CD4-positive, alpha-beta T cell treated with Interleukin-17A for 1 hour (primary cell): ENCODE data around the gene DDX56.

Source experiments
- DNase-seq: peaks from one replicate; pipeline ENCODE4 v3.0.0-alpha.2; 2020

Gene DDX56

GRCh38 chr7:44534087-44534486 is 39.6 kb downstream of the DDX56 start:
- DNase-seq: no peak

GRCh38 chr7:44533301-44534055 is 40.2 kb downstream of the DDX56 start:
- DNase-seq: no peak

- DNase-seq: no peak
These were observed 42.0 kb downstream of the DDX56 start for GRCh38 chr7:44531421-44532380.

GRCh38 chr7:44530990-44531389 is 42.7 kb downstream of the DDX56 start:
- no peak for DNase-seq

- DNase-seq: no peak
These were observed 48.8 kb downstream of the DDX56 start for GRCh38 chr7:44524811-44525388.

- DNase-seq: no peak
These were observed 51.4 kb downstream of the DDX56 start for GRCh38 chr7:44522315-44522714.

GRCh38 chr7:44521347-44522095 is 52.2 kb downstream of the DDX56 start:
- DNase-seq: no peak

GRCh38 chr7:44520574-44520973 is 53.1 kb downstream of the DDX56 start:
- DNase-seq: no peak

GRCh38 chr7:44519546-44519945 is 54.2 kb downstream of the DDX56 start:
- DNase-seq: no peak

GRCh38 chr7:44518761-44519160 is 54.9 kb downstream of the DDX56 start:
- no peak for DNase-seq

GRCh38 chr7:44517175-44517574 is 56.5 kb downstream of the DDX56 start:
- DNase-seq: no peak
